NCI-H774 (cell line): ENCODE results near the gene IER5L.
A peak's percentile ranks its signal among the peaks of the same experiment; 100 is the strongest.
"Not testable (repeated sequence)": the region's sequence is repeated elsewhere in the genome, so short reads cannot be mapped to it uniquely, and the experiment has no call there.

ENCODE experiments used
- DNase-seq: peaks from one replicate; lab custom pipeline; 2025; lab: John Stamatoyannopoulos, UW

Gene IER5L

DNA sequence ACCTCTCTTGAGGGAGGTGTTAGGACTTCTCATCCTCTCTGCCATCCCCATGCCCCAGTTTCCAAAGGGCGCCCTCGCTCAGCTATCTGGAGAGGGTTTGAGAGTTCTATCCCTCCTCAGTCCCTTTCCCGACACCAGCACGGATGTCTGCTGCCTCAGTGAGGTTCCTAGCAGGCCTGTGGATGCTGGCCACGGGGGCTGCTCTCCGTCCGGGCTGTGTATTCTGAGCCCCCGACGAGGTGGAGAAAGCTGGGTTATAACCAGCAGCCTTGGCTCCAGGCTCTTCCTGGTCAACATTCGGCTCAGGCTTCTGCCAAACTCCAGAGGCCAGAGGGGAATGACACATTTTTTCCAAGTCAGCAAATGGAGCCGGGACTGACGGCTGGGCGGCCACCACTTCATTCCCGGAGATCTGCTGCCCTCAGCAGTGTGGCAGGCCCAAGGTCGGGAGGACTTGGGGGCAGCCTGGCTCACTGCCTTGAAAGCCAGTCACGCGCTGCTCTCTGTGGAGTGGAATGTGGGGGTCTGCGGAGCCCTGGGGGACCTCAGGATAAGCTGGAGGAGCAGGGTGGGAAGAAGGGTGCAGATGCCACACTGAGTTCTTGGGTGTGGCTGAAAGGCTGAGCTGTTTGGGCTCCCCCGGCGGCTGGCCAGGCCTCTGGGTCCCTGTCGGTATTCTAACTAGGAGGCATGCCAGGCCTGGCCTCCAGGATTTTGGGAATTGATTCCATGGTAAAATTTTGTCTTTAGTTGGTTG lies 39.4 kb downstream of the IER5L start:
- no peak for DNase-seq

- no peak for DNase-seq
Observed at GRCh38 chr9:129138144-129138462, 40.0 kb downstream of the IER5L start.

DNA sequence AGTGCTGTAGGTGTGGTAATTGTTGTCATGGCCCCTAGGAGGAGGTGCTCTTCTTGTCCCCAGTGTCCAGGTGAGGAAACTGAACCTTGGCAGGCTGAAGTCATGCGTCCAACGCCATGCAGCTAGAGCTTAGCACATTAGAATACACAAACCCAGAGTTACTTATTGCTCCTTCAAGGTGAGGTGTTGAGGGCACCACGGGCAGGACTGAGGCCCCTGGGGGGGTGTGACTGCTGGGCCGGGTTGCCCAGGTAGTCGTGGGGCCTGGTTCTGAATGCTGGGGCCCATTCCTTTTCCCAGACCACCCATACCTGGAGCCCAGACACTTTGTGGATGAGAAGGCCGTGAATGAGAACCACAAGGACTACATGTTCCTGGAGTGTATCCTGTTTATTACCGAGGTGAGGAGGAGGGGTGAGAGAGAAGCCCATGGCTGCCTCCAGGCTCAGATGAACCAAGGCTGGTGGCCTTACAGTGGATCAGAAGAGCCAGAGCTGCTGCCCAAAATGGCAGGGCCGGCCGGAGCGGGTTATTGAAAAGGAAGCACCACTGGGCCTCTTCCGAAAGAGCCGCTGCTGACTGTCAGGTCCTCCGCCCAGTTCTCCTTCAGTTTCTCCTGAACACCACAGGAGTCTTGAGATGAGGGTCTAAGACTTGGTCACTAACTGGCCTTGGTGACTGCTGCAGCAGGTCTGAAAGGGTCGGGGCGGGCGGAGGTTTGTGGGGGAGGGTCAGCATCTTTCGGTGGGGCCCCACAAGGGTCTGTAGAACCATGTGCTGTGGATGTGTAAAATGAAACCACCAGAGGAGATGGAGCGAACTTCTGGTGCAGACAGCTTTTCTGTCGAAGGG lies 40.5 kb downstream of the IER5L start:
- DNase-seq, result no peak

GRCh38 chr9:129136446-129137035 lies 41.5 kb downstream of the IER5L start:
- no peak for DNase-seq

DNA sequence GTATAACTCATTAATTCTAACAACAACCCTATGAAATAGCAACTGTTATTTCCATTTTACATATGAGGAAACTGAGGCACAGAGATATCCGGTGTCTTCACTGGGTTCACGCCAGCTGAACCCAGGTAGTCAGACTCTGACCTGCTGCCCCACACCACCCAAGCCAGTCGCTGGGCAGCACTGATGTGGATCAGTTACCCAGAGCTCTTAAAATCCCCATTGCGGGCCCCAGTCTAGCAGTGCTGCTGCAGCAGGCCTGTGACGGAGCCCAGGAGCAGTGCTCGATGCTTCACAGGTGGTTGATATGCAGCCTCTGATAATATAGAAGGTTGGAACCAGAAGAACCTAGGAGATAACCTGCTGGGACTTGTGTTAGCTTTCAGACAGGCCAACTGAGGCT lies 42.6 kb downstream of the IER5L start:
- no peak for DNase-seq

GRCh38 chr9:129133082-129133481 lies 45.0 kb downstream of the IER5L start:
- DNase-seq, result no peak

DNA sequence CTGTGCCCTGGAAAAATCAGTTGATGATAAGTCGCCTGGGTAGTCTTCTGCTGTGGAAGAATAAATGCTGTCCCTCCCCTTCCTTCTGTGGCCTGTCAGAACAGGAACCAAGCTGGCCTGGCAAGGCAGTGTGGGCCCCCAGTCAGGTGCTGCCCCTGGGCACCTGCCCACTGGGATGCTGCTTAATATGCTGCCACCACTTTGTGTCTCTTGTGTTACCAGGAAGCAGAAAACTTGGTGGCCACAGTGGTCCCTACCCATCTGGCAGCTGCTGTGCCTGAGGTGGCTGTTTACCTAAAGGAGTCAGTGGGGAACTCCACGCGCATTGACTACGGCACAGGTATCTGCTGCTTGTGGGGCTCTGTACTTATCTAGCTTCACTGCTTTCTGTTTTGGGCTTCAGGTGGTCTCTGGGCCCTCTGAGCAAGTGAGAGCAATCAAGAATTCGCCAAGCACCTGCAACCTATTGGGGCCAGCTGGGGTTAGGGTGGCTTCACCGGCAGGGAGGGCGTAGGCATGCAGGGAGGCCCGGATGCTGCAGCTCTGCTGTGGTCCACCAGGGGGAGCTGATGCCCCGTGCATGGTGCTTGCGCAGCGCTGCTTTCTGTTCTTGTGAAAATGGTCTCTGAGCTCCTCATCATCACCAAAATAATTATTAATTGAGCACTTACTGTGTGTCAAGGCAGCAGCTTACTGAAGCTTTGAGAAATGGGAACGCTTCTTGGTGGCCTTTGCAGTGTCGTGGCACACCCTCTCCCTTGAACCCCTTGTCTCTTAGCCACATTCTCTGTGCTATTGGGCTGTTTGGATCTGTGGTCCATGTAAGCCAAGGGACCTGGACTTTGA lies 46.5 kb downstream of the IER5L start:
- peak; percentile 40 for DNase-seq

DNA sequence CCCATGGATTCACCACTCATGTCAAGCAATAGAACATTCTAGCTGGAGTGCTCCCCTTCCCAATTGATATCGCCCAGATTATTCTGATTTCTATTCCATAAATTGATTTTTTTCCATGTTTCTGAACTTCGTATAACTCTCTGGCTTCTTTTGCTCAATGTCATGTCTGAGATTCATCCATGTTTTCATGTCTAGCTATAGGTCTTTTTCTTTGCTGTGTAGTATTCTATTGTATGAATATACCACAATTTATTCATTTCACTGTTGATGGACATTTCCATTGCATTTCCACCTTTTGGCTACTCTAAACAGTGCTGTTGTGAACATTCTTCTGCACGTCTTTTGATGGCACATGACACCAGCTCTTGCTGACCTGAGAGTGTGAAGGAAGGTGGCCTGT lies 47.3 kb downstream of the IER5L start:
- DNase-seq, result no peak

GRCh38 chr9:129130271-129130670 lies 47.8 kb downstream of the IER5L start:
- DNase-seq, result not testable (repeated sequence)

DNA sequence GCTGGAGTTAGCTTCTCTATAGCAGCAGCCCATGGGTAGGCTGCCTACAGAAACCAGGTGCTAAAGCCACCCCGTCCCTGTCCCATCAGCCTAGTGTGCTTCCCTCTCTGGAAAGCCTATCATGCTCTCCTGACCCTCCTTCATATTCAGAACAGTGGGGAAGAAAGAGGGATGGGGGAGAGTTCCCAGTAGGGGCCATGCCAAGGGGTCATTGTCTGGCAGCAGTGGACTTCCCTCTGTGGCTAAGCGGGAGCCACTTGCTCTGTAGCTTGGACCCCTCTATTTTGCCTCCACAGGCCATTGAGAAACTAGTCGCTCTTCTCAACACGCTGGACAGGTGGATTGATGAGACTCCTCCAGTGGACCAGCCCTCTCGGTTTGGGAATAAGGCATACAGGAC lies 49.4 kb downstream of the IER5L start:
- DNase-seq, result no peak

GRCh38 chr9:129126749-129127618 lies 51.1 kb downstream of the IER5L start:
- DNase-seq, result no peak
